ENCODE results near the gene PCDHB16. TPM values are rescaled to one million over a fixed set of nuclear protein-coding genes. Genes with fewer than 3 reads are reported as not detected.

PCDHB16 gene
- total and polyA plus RNA-seq, 2 of the 13 experiments (the other 11 are each of a cell fraction or from before 2014, with no cell fraction given), result 0.60 to 0.66 TPM

DNA sequence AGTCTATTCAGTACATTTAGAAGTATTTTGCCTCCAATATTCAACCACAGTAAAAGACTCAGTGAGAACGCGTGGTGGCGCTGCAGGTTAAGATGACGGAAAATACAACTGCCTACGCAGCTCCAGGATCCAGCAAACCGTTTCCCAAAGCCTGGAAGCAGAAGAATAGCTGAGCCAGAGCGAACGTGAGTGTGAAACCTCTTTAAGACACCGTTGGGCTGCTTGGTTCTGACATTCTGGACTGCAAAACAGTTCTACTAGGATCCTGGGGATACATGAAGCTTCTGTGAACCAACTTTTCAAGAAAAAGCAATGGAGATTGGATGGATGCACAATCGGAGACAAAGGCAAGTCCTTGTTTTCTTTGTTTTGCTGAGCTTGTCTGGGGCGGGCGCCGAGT, at the start of gene PCDHB16 (continued):
- TF ChIP-seq, protein P1, sequence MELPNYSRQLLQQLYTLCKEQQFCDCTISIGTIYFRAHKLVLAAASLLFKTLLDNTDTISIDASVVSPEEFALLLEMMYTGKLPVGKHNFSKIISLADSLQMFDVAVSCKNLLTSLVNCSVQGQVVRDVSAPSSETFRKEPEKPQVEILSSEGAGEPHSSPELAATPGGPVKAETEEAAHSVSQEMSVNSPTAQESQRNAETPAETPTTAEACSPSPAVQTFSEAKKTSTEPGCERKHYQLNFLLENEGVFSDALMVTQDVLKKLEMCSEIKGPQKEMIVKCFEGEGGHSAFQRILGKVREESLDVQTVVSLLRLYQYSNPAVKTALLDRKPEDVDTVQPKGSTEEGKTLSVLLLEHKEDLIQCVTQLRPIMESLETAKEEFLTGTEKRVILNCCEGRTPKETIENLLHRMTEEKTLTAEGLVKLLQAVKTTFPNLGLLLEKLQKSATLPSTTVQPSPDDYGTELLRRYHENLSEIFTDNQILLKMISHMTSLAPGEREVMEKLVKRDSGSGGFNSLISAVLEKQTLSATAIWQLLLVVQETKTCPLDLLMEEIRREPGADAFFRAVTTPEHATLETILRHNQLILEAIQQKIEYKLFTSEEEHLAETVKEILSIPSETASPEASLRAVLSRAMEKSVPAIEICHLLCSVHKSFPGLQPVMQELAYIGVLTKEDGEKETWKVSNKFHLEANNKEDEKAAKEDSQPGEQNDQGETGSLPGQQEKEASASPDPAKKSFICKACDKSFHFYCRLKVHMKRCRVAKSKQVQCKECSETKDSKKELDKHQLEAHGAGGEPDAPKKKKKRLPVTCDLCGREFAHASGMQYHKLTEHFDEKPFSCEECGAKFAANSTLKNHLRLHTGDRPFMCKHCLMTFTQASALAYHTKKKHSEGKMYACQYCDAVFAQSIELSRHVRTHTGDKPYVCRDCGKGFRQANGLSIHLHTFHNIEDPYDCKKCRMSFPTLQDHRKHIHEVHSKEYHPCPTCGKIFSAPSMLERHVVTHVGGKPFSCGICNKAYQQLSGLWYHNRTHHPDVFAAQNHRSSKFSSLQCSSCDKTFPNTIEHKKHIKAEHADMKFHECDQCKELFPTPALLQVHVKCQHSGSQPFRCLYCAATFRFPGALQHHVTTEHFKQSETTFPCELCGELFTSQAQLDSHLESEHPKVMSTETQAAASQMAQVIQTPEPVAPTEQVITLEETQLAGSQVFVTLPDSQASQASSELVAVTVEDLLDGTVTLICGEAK (IDR thresholded peaks at IDR 0.05), result no peak
- TF ChIP-seq, protein P1 (CRISPR knock-in tag; IDR thresholded peaks at IDR 0.05), result no peak
- no peak for TF ChIP-seq ZBTB7A (CRISPR knock-in tag; IDR thresholded peaks at IDR 0.05)
- no peak for TF ChIP-seq FOXM1 (CRISPR knock-in tag; IDR thresholded peaks at IDR 0.05)
- TF ChIP-seq MIER2 (CRISPR knock-in tag; IDR thresholded peaks at IDR 0.05), result no peak
- TF ChIP-seq, protein P2, sequence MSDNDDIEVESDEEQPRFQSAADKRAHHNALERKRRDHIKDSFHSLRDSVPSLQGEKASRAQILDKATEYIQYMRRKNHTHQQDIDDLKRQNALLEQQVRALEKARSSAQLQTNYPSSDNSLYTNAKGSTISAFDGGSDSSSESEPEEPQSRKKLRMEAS (IDR thresholded peaks at IDR 0.05), result no peak
- TF ChIP-seq, protein P3, sequence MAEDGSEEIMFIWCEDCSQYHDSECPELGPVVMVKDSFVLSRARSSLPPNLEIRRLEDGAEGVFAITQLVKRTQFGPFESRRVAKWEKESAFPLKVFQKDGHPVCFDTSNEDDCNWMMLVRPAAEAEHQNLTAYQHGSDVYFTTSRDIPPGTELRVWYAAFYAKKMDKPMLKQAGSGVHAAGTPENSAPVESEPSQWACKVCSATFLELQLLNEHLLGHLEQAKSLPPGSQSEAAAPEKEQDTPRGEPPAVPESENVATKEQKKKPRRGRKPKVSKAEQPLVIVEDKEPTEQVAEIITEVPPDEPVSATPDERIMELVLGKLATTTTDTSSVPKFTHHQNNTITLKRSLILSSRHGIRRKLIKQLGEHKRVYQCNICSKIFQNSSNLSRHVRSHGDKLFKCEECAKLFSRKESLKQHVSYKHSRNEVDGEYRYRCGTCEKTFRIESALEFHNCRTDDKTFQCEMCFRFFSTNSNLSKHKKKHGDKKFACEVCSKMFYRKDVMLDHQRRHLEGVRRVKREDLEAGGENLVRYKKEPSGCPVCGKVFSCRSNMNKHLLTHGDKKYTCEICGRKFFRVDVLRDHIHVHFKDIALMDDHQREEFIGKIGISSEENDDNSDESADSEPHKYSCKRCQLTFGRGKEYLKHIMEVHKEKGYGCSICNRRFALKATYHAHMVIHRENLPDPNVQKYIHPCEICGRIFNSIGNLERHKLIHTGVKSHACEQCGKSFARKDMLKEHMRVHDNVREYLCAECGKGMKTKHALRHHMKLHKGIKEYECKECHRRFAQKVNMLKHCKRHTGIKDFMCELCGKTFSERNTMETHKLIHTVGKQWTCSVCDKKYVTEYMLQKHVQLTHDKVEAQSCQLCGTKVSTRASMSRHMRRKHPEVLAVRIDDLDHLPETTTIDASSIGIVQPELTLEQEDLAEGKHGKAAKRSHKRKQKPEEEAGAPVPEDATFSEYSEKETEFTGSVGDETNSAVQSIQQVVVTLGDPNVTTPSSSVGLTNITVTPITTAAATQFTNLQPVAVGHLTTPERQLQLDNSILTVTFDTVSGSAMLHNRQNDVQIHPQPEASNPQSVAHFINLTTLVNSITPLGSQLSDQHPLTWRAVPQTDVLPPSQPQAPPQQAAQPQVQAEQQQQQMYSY (CRISPR knock-in tag; IDR thresholded peaks at IDR 0.05), result peak; percentile 59; the same call in 1 of the 2 replicates
- TF ChIP-seq, protein P4, sequence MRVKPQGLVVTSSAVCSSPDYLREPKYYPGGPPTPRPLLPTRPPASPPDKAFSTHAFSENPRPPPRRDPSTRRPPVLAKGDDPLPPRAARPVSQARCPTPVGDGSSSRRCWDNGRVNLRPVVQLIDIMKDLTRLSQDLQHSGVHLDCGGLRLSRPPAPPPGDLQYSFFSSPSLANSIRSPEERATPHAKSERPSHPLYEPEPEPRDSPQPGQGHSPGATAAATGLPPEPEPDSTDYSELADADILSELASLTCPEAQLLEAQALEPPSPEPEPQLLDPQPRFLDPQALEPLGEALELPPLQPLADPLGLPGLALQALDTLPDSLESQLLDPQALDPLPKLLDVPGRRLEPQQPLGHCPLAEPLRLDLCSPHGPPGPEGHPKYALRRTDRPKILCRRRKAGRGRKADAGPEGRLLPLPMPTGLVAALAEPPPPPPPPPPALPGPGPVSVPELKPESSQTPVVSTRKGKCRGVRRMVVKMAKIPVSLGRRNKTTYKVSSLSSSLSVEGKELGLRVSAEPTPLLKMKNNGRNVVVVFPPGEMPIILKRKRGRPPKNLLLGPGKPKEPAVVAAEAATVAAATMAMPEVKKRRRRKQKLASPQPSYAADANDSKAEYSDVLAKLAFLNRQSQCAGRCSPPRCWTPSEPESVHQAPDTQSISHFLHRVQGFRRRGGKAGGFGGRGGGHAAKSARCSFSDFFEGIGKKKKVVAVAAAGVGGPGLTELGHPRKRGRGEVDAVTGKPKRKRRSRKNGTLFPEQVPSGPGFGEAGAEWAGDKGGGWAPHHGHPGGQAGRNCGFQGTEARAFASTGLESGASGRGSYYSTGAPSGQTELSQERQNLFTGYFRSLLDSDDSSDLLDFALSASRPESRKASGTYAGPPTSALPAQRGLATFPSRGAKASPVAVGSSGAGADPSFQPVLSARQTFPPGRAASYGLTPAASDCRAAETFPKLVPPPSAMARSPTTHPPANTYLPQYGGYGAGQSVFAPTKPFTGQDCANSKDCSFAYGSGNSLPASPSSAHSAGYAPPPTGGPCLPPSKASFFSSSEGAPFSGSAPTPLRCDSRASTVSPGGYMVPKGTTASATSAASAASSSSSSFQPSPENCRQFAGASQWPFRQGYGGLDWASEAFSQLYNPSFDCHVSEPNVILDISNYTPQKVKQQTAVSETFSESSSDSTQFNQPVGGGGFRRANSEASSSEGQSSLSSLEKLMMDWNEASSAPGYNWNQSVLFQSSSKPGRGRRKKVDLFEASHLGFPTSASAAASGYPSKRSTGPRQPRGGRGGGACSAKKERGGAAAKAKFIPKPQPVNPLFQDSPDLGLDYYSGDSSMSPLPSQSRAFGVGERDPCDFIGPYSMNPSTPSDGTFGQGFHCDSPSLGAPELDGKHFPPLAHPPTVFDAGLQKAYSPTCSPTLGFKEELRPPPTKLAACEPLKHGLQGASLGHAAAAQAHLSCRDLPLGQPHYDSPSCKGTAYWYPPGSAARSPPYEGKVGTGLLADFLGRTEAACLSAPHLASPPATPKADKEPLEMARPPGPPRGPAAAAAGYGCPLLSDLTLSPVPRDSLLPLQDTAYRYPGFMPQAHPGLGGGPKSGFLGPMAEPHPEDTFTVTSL (CRISPR knock-in tag; IDR thresholded peaks at IDR 0.05; ENCODE audit: borderline replicate concordance), result no peak
- no peak for TF ChIP-seq ZNF101 (CRISPR knock-in tag; IDR thresholded peaks at IDR 0.05; ENCODE audit: borderline replicate concordance, low read depth)
- TF ChIP-seq NONO (IDR thresholded peaks at IDR 0.05), result no peak
- no peak for TF ChIP-seq NONO (CRISPR knock-in tag; conservative IDR thresholded peaks at IDR 0.05)

All from HepG2 (cell line).